Adrenal gland (tissue), 12 donors: Measurements from ENCODE around the gene SMIM24. TPM values are rescaled to one million over a fixed set of nuclear protein-coding genes. Genes with fewer than 3 reads are reported as not detected.

Experiments
- DNase-seq, 7 donors: peaks; one replicate each; pipeline ENCODE4 v3.0.0-alpha.2; 2019 to 2020
- H3K27ac ChIP-seq, 5 donors: fragments of 200-600 bp; sonication (generic) in 4 of 5; 1 replicate in 3 of 5; 2 replicates in 2 of 5; pipeline versions ENCODE4 v1.5.1 to v1.8.0; 2016 to 2020; ENCODE audit warnings: mild to moderate bottlenecking in 1 of 5
- H3K27me3 ChIP-seq: fragments of 200-600 bp; 2 replicates; pipeline ENCODE4 v1.8.0; 2021
- H3K36me3 ChIP-seq, 2 donors: fragments of 200-600 bp; replicated peaks in 1 of 2; 1 replicate in 1 of 2; 2 replicates in 1 of 2; pipeline versions ENCODE4 v1.5.1 to v1.8.0; 2018 to 2022
- H3K4me1 ChIP-seq, 2 donors: fragments of 200-600 bp; replicated peaks in 1 of 2; 1 replicate in 1 of 2; 2 replicates in 1 of 2; pipeline versions ENCODE4 v1.5.1 to v1.8.0; 2018 to 2021
- H3K4me3 ChIP-seq, 4 donors: fragments of 200-600 bp; sonication (generic) in 3 of 4; one replicate each; pipeline ENCODE4 v1.5.1; 2016 to 2018
- H3K9me3 ChIP-seq, 3 donors: fragments of 200-600 bp; sonication (generic) in 1 of 3; replicated peaks in 1 of 3; 1 replicate in 2 of 3; 2 replicates in 1 of 3; pipeline versions ENCODE4 v1.5.1 to v1.8.0; 2016 to 2021
- POLR2A ChIP-seq, 2 donors: fragments of 450-650 bp; IDR thresholded peaks; one replicate each; pipeline ENCODE4 v1.6.1; 2017; ENCODE audit warnings: antibody characterized with exemption in 2 of 2, mild to moderate bottlenecking in 2 of 2, moderate library complexity in 1 of 2
- WGBS, 4 donors: extraction: QIAGEN DNeasy Blood & Tissue Kit in 2 of 4; methylation state at CpG; one replicate each; pipeline versions ENCODE4 v1.1.5 to v1.1.7; 2013 to 2017; 5-methylcytosine and 5-hydroxymethylcytosine counted together
- intact Hi-C, 2 donors: fragments of 100-400 bp; cut with DNase I; formaldehyde crosslinking; loops; one replicate each; pipeline versions ENCODE4 v1.14.1 to v1.15.0; 2022 to 2023
- polyA plus RNA-seq, 3 donors: library from polyadenylated mRNA; stranded (reverse); fragments of 200-250 nt in 2 of 3; fragments of 350-450 nt in 1 of 3; fragmentation: Illumina TruSeq in 1 of 3; extraction: RNeasy Lipid Tissue Mini Kit (QIAGEN cat#74804) in 1 of 3; gene quantifications; one replicate each; pipeline ENCODE4 v1.2.3, GENCODE V29; 2013 to 2014
- total RNA-seq, 9 donors: library from RNA; depleted of rRNA in 4 of 9; stranded (reverse); fragments of >200 nt in 4 of 9; fragments of 120-200 nt in 1 of 9; fragmentation: NEBNext Ultra II Directional in 1 of 9; extraction: Animal tissue kit (Norgen Biotek cat#: 25700) in 1 of 9; gene quantifications; one replicate each; pipeline versions ENCODE4 v1.1.0 to v1.2.4, GENCODE V29; 2013 to 2023
- TF ChIP-seq, protein P1 (sequence below), 6 experiments: fragments of 450-650 bp in 4 of 6; fragments of 200-600 bp in 2 of 6; sonication (generic) in 1 of 6; IDR thresholded peaks; 1 replicate in 5 of 6; 2 replicates in 1 of 6; pipeline versions ENCODE4 v1.5.1 to v1.8.0; 2016 to 2021; ENCODE audit warnings: antibody characterized with exemption in 6 of 6, mild to moderate bottlenecking in 2 of 6, moderate library complexity in 1 of 6
- donor health status: healthy with polysubstance abuse.
- donor health status: Bipolar disorder and iron deficiency.
- donor health status: DM: yes; HTN: yes; CAD: no.
- donor health status: DM: no; HTN: no; CAD: no.
- donor health status: DM: no; HTN: no; CAD: no.
- donor health status: DM: yes; HTN: yes; CAD: no.

The SMIM24 gene
- total and polyA plus RNA-seq, 12 donors, result 0.36 to 0.48 TPM; not detected in 10

DNA sequence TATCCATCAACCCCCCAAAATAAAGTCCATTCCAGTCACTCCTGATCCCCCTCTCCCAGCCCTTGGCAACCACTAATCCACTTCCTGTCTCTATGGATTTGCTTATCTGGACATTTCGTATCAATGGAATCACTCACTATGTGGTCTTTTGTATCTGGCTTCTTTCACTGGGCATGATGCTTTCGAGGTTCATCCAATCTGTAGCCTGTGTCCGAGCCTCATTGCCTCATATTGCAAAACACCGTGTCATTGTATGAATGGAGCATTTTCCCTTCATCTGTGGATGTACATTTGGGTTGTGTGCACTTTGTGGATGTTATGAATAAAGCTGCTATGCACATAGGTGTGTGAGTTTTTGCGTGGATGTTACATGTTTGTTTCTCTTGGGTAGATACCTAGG, 24.4 kb upstream of the SMIM24 start:
- H3K36me3 ChIP-seq, result peaks cover 0 to 4% of the 10 kb centered on the region in 2 donors
- TF ChIP-seq, protein P1, sequence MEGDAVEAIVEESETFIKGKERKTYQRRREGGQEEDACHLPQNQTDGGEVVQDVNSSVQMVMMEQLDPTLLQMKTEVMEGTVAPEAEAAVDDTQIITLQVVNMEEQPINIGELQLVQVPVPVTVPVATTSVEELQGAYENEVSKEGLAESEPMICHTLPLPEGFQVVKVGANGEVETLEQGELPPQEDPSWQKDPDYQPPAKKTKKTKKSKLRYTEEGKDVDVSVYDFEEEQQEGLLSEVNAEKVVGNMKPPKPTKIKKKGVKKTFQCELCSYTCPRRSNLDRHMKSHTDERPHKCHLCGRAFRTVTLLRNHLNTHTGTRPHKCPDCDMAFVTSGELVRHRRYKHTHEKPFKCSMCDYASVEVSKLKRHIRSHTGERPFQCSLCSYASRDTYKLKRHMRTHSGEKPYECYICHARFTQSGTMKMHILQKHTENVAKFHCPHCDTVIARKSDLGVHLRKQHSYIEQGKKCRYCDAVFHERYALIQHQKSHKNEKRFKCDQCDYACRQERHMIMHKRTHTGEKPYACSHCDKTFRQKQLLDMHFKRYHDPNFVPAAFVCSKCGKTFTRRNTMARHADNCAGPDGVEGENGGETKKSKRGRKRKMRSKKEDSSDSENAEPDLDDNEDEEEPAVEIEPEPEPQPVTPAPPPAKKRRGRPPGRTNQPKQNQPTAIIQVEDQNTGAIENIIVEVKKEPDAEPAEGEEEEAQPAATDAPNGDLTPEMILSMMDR (IDR thresholded peaks at IDR 0.05), result no peak
- no peak for TF ChIP-seq POLR2A (IDR thresholded peaks at IDR 0.05)
- H3K9me3 ChIP-seq, result no peaks in the 10 kb centered on the region
- peak overlapping the region in 1 of 5 donors; percentile 22 for H3K27ac ChIP-seq
- 79 to 85% (median 83%) methylated on average over 5 of the region's 5 CpGs for WGBS, 4 donors
- H3K4me1 ChIP-seq, result peaks cover 29 to 39% of the 10 kb centered on the region in 2 donors
- intact Hi-C loops, result no loop called here
- no peak for DNase-seq
- H3K27me3 ChIP-seq, result no peaks in the 10 kb centered on the region
- no peak overlapping the region for H3K4me3 ChIP-seq

DNA sequence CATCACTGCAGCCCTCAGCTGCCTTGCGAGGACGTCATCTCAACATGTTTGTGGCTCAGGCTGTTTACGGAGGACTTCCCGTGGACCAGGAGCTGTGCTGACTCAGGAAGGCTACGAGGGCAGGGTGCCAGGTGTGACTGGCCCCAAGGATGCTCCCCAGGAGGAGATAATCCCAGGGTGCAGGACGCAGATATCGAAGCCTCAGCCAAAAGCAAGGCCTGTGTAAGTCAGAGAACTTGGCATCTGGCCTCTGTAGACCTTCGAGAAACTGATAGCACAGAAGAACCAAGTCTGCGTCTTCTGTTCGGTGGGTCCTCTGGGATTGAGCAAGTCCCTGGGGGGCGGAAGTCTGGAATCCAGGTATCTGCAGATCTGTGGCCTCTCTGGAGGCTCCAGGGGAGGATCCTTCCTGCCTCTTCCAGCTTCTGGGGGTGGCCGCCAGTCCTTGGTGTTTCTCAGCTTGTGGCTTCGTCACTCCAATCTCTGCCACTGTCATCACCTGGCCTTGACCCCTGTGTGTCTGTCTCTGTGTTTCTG, 22.8 kb upstream of the SMIM24 start:
- TF ChIP-seq, protein P1 (IDR thresholded peaks at IDR 0.05), result no peak
- WGBS, 4 donors, result 38 to 48% (median 41%) methylated on average over 8 to 13 of the region's 13 CpGs
- H3K27ac ChIP-seq, result peak overlapping the region; percentile 44 to 86 (median 66)
- no peaks in the 10 kb centered on the region for H3K27me3 ChIP-seq
- H3K4me1 ChIP-seq, result peaks cover 30 to 38% of the 10 kb centered on the region in 2 donors
- no peak overlapping the region for H3K4me3 ChIP-seq
- H3K36me3 ChIP-seq, result no peaks in the 10 kb centered on the region
- H3K9me3 ChIP-seq, result no peaks in the 10 kb centered on the region
- intact Hi-C loops, result no loop called here
- peak; percentile 85 to 95 (median 92) for DNase-seq

DNA sequence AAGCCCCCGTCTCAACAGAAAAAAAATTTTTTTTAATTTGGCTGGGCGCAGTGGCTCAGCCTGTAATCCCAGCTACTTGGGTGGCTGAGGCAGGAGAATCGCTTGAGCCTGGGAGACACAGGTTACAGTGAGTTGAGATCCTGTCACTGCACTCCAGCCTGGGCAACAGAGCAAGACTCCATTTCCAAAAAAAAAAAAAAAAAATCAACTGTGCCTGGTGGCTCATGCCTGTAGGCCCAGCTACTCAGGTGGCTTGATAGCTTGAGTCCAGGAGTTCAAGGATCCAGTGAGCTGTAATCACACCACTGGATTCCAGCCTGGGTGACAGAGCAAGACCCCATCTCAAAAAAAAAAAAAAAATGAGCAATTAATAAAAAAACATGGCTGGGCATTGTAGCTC, 21.5 kb upstream of the SMIM24 start:
- TF ChIP-seq, protein P1 (IDR thresholded peaks at IDR 0.05), result no peak
- TF ChIP-seq POLR2A (IDR thresholded peaks at IDR 0.05), result no peak
- Histone ChIP-seq H3K27ac (peak overlapping the region in 1 of 5 donors; percentile 86), H3K4me3 (no peak overlapping the region), H3K27me3 (no peaks in the 10 kb centered on the region), H3K36me3 (no peaks in the 10 kb centered on the region), H3K4me1 (peaks cover 20 to 31% of the 10 kb centered on the region in 2 donors), H3K9me3 (no peaks in the 10 kb centered on the region)
- WGBS, 4 donors, result 81 to 93% (median 86%) methylated on average over 3 of the region's 3 CpGs
- intact Hi-C loops, result no loop called here
- DNase-seq, result no peak

DNA sequence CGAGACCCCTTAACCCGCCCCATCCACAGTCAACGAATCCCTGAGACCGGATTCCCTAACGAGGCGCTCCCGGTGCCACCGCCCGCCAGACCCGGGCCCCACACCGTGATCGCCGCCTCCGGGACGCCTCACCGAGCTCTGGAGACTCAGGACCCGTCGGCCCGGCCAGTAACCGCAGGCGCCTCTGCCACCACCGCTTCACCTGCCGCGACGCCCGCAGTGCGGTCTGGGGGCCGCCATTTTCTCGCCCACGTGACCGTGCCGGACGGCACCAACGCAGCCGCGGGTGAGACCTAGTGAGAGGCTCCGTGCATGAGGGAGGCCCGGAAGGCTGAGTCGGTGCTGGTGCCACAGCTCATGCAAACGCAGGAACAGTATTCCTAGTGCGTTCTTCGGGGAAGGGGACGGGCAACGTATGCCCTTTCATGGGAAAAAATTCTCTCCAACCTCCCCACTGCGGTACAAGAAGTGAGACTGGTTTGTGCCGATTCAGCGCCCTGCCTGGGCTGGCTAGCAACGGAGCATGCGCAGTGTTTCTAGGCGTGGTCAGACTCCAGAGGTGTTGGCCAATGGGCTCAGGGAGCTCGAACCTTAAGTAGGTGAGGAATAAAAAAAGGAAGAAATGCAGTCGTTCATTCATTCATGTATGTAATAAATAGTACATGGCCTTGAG, 20.2 kb upstream of the SMIM24 start, which contains the start of gene DOHH:
Gene DOHH, minus strand, starts transcription at position 246 of the 673 bp plus-strand sequence. CDS start 3,860 bp downstream, outside the sequence.
- DNase-seq, result peak; percentile 94 to 98 (median 96)
- Histone ChIP-seq H3K36me3 (peaks cover 0 to 10% of the 10 kb centered on the region in 2 donors), H3K4me3 (peak within 1 kb of the TSS; percentile 17 to 82 (median 54)), H3K27ac (peak within 1 kb of the TSS; percentile 85 to 97 (median 92)), H3K27me3 (no peaks in the 10 kb centered on the region), H3K4me1 (peaks cover 19 to 30% of the 10 kb centered on the region in 2 donors), H3K9me3 (no peaks in the 10 kb centered on the region)
- intact Hi-C loops, result no loop called here
- 0% methylated on average over 9 to 52 of the region's 52 CpGs for WGBS, 4 donors
- peak; percentile 44 to 47 for TF ChIP-seq POLR2A (IDR thresholded peaks at IDR 0.05)
- TF ChIP-seq, protein P1 (IDR thresholded peaks at IDR 0.05), result no peak
